GM23248 (cell line): ENCODE results near the gene RIN1.

Experiments
- EZH2 ChIP-seq: fragments of 200-600 bp; sonication (generic); IDR thresholded peaks from 2 replicates; pipeline ENCODE4 v1.6.1; 2018; ENCODE audit warnings: antibody characterized with exemption, mild to moderate bottlenecking; ENCODE audit not compliant: insufficient read depth, poor library complexity, severe bottlenecking
- EZH2phosphoT487 ChIP-seq: fragments of 200-600 bp; sonication (generic); IDR thresholded peaks from 2 replicates; pipeline ENCODE4 v1.6.1; 2018; ENCODE audit warnings: antibody characterized with exemption, moderate library complexity, mild to moderate bottlenecking, low read depth; ENCODE audit not compliant: insufficient read depth

DNA sequence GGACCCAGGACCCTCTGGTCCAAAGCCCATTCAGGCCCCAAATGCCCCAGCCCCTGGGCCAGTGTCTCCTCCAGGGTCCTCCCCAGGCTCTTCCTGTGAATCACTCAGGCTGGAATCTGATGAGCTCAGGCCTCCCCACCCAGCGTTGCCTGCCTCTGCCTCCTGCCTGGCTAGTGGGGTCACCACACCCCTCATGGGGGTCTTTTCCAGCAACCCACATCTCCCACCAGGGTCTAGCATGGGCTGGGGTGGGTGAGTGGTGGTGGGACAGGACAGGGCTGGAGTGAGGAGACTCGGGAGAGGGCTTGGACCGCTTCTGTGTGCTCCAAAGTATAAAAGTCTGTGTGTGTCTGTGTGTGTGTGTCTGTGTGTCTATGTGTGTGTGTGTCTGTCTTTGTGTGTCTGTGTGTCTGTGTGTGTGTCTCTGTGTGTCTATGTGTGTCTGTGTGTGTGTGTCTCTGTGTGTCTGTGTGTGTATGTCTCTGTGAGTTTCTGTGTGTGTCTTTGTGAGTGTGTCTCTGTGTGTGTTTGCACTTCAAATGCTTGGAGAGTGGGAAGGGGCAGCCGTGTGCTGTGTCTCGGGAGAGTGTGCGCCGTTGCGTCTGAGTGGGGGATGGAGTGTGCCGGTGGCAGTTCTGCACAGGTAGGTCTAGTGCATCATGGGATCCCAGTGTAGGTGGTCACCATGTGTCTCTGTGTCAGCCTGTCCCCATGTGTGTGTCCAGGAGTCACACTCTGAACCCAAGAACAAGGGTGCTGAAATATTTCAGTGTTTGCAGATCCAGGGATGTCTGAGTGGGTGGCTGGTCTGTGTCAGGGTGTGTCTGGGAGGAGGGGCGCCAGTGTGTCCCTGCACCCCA, 8.8 kb downstream of the RIN1 start:
- no peak for TF ChIP-seq EZH2
- TF ChIP-seq EZH2phosphoT487, result no peak
